Gastroesophageal sphincter (tissue), 4 donors: ENCODE results near the gene C15orf39. TPM values are rescaled to one million over a fixed set of nuclear protein-coding genes. Genes with fewer than 3 reads are reported as not detected.
A peak's percentile ranks its signal among the peaks of the same experiment; 100 is the strongest.

ENCODE experiments used
- ATAC-seq: fragments of 150-250 bp; one replicate; pipeline ENCODE4 v1.9.1; 2016; ENCODE audit warnings: mild to moderate bottlenecking, moderate library complexity
- H3K27ac ChIP-seq, 4 donors: fragments of 200-600 bp; sonication (generic) in 3 of 4; 1 replicate in 3 of 4; 2 replicates in 1 of 4; pipeline ENCODE4 v1.5.1; 2016 to 2019
- H3K27me3 ChIP-seq: fragments of 200-600 bp; sonication (generic); one replicate; pipeline ENCODE4 v1.5.1; 2019
- H3K36me3 ChIP-seq, 2 donors: fragments of 200-600 bp; sonication (generic); one replicate each; pipeline ENCODE4 v1.5.1; 2019; ENCODE audit warnings: control low read depth in 1 of 2
- H3K4me1 ChIP-seq, 3 donors: fragments of 200-600 bp; sonication (generic); 1 replicate in 2 of 3; 2 replicates in 1 of 3; pipeline ENCODE4 v1.5.1; 2016 to 2019; ENCODE audit warnings: control low read depth in 2 of 3
- H3K4me3 ChIP-seq, 2 donors: fragments of 200-600 bp; sonication (generic); one replicate each; pipeline ENCODE4 v1.5.1; 2019; ENCODE audit warnings: mild to moderate bottlenecking in 1 of 2, moderate library complexity in 1 of 2
- H3K9me3 ChIP-seq, 3 donors: fragments of 200-600 bp; sonication (generic); one replicate each; pipeline ENCODE4 v1.5.1; 2017 to 2019; ENCODE audit warnings: control low read depth in 2 of 3
- EP300 ChIP-seq: sonication (generic); formaldehyde crosslinking; IDR thresholded peaks from one replicate; pipeline ENCODE4 v1.6.1; 2017; ENCODE audit warnings: antibody characterized with exemption, mild to moderate bottlenecking
- POLR2A ChIP-seq, 2 donors: fragments of 450-650 bp; IDR thresholded peaks; one replicate each; pipeline ENCODE4 v1.6.1; 2017; ENCODE audit warnings: antibody characterized with exemption in 2 of 2, mild to moderate bottlenecking in 2 of 2, moderate library complexity in 1 of 2
- POLR2AphosphoS5 ChIP-seq: sonication (generic); formaldehyde crosslinking; IDR thresholded peaks from one replicate; pipeline ENCODE4 v1.6.1; 2017; ENCODE audit warnings: antibody characterized with exemption
- WGBS, 2 donors: methylation state at CpG; one replicate each; pipeline ENCODE4 v1.1.5; 2018; ENCODE audit warnings: low coverage in 1 of 2; 5-methylcytosine and 5-hydroxymethylcytosine counted together
- total RNA-seq, 4 donors: library from RNA; depleted of rRNA; stranded (reverse); fragments of >200 nt; gene quantifications; one replicate each; pipeline ENCODE4 v1.1.0, GENCODE V29; 2016
- TF ChIP-seq, protein P1 (sequence below), 4 experiments: fragments of 200-600 bp in 2 of 4; fragments of 450-650 bp in 2 of 4; sonication (generic) in 1 of 4; IDR thresholded peaks; one replicate each; pipeline ENCODE4 v1.5.1; 2017 to 2019; ENCODE audit warnings: antibody characterized with exemption in 4 of 4, mild to moderate bottlenecking in 2 of 4, moderate library complexity in 2 of 4

The C15orf39 gene
- total RNA-seq, 4 donors from 2014 or later, result 7.3 to 13.2 (median 11.5) TPM

- H3K4me1 ChIP-seq, result peaks cover 0 to 49% (median 25%) of the 10 kb centered on the region in 3 donors
- H3K9me3 ChIP-seq, result no peaks in the 10 kb centered on the region
- H3K4me3 ChIP-seq, result no peak overlapping the region
- TF ChIP-seq POLR2A (IDR thresholded peaks at IDR 0.05) (no peak), POLR2AphosphoS5 (no peak), EP300 (no peak)
- TF ChIP-seq, protein P1, sequence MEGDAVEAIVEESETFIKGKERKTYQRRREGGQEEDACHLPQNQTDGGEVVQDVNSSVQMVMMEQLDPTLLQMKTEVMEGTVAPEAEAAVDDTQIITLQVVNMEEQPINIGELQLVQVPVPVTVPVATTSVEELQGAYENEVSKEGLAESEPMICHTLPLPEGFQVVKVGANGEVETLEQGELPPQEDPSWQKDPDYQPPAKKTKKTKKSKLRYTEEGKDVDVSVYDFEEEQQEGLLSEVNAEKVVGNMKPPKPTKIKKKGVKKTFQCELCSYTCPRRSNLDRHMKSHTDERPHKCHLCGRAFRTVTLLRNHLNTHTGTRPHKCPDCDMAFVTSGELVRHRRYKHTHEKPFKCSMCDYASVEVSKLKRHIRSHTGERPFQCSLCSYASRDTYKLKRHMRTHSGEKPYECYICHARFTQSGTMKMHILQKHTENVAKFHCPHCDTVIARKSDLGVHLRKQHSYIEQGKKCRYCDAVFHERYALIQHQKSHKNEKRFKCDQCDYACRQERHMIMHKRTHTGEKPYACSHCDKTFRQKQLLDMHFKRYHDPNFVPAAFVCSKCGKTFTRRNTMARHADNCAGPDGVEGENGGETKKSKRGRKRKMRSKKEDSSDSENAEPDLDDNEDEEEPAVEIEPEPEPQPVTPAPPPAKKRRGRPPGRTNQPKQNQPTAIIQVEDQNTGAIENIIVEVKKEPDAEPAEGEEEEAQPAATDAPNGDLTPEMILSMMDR (IDR thresholded peaks at IDR 0.05), result no peak
- H3K27ac ChIP-seq, result no peak overlapping the region
- no peaks in the 10 kb centered on the region for H3K36me3 ChIP-seq
- no peak for ATAC-seq
- no peaks in the 10 kb centered on the region for H3K27me3 ChIP-seq
- 76 to 88% methylated on average over 1 to 2 of the region's 2 CpGs for WGBS, 2 donors
Measured at GRCh38 chr15:75199357-75199940, 2.2 kb upstream of the C15orf39 start.

- Histone ChIP-seq H3K4me1 (peaks cover 0 to 54% (median 31%) of the 10 kb centered on the region in 3 donors), H3K27me3 (no peaks in the 10 kb centered on the region), H3K27ac (peak overlapping the region in 1 of 4 donors; percentile 95), H3K36me3 (no peaks in the 10 kb centered on the region), H3K4me3 (no peak overlapping the region), H3K9me3 (no peaks in the 10 kb centered on the region)
- no peak for ATAC-seq
- TF ChIP-seq POLR2A (IDR thresholded peaks at IDR 0.05) (no peak), POLR2AphosphoS5 (no peak), EP300 (no peak)
- TF ChIP-seq, protein P1 (IDR thresholded peaks at IDR 0.05), result no peak
- no CpG with 5 or more reads among the region's 11 CpGs for WGBS, 2 donors
Measured at GRCh38 chr15:75200391-75200764, 1.3 kb upstream of the C15orf39 start.

- Histone ChIP-seq H3K36me3 (peaks cover 0 to 6% of the 10 kb centered on the region in 2 donors), H3K27me3 (no peaks in the 10 kb centered on the region), H3K9me3 (no peaks in the 10 kb centered on the region), H3K27ac (peak overlapping the region in 3 of 4 donors; percentile 89 to 95 (median 90)), H3K4me1 (peaks cover 0 to 53% (median 31%) of the 10 kb centered on the region in 3 donors), H3K4me3 (peak overlapping the region; percentile 72 to 75)
- ATAC-seq, result no peak
- WGBS, 2 donors, result 7 to 25% methylated on average over 2 to 3 of the region's 21 CpGs
- TF ChIP-seq EP300 (no peak), POLR2AphosphoS5 (no peak), POLR2A (IDR thresholded peaks at IDR 0.05) (no peak)
- TF ChIP-seq, protein P1 (IDR thresholded peaks at IDR 0.05), result no peak
Measured at GRCh38 chr15:75200765-75201615, 692 bp upstream of the C15orf39 start.

- ATAC-seq, result peak; percentile 37
- Histone ChIP-seq H3K27ac (peak overlapping the region; percentile 73 to 95 (median 90)), H3K27me3 (no peaks in the 10 kb centered on the region), H3K9me3 (no peaks in the 10 kb centered on the region), H3K4me3 (peak overlapping the region; percentile 72 to 75), H3K36me3 (peaks cover 0 to 20% of the 10 kb centered on the region in 2 donors), H3K4me1 (peaks cover 0 to 54% (median 31%) of the 10 kb centered on the region in 3 donors)
- WGBS, 2 donors, result 7% methylated on average over 3 of the region's 71 CpGs; no CpG with 5 or more reads in 1 of the 2 donors
- no peak for TF ChIP-seq EP300
- TF ChIP-seq, protein P1 (IDR thresholded peaks at IDR 0.05), result peak in 1 of 4 experiments; percentile 24
- TF ChIP-seq POLR2A (IDR thresholded peaks at IDR 0.05), result no peak
- peak; percentile 58 for TF ChIP-seq POLR2AphosphoS5
Measured at GRCh38 chr15:75202251-75203016, 752 bp downstream of the C15orf39 start.
